HL-60 (cell line): ENCODE data around the gene POC1A.

Experiments used
- GABPA ChIP-seq: IDR thresholded peaks from 2 replicates; pipeline ENCODE4 v1.6.1; 2012; ENCODE audit warnings: low read depth
- POLR2AphosphoS5 ChIP-seq: IDR thresholded peaks from 2 replicates; pipeline ENCODE4 v1.6.1; 2012; ENCODE audit warnings: low read depth
- SPI1 ChIP-seq: IDR thresholded peaks from 2 replicates; pipeline ENCODE4 v1.6.1; 2012; ENCODE audit warnings: low read depth, mild to moderate bottlenecking, borderline replicate concordance
- TF ChIP-seq, protein P1 (sequence below): IDR thresholded peaks from one replicate; pipeline ENCODE4 v1.5.1; 2011; ENCODE audit warnings: low read length, control low read depth, inconsistent platforms; ENCODE audit not compliant: insufficient read depth
- TF ChIP-seq, protein P2 (sequence below): IDR thresholded peaks from 2 replicates; pipeline ENCODE4 v1.6.1; 2012; ENCODE audit warnings: low read depth; ENCODE audit not compliant: insufficient replicate concordance

DNA sequence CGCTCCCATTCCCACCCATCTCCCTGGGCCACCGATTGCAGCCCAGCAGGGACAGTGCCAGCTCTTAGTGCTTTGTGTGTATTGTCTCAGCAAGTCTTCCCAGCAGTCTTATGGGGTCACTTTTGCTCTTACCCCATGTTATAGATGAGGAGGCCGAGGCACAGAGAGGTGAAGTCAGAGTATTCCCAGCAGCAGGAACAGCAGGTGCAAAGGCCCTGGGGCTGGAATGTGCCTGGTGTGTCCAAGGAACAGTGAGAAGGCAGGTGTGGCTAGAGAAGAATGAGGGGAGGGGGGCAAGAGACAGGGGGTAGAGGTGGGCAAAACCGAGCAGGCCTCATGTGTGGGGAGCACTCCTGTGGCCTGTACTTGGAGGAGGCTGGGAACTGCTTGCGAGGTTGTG lies 85.1 kb downstream of the POC1A start:
- TF ChIP-seq, protein P1, sequence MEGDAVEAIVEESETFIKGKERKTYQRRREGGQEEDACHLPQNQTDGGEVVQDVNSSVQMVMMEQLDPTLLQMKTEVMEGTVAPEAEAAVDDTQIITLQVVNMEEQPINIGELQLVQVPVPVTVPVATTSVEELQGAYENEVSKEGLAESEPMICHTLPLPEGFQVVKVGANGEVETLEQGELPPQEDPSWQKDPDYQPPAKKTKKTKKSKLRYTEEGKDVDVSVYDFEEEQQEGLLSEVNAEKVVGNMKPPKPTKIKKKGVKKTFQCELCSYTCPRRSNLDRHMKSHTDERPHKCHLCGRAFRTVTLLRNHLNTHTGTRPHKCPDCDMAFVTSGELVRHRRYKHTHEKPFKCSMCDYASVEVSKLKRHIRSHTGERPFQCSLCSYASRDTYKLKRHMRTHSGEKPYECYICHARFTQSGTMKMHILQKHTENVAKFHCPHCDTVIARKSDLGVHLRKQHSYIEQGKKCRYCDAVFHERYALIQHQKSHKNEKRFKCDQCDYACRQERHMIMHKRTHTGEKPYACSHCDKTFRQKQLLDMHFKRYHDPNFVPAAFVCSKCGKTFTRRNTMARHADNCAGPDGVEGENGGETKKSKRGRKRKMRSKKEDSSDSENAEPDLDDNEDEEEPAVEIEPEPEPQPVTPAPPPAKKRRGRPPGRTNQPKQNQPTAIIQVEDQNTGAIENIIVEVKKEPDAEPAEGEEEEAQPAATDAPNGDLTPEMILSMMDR: no peak
- TF ChIP-seq GABPA (no peak), POLR2AphosphoS5 (no peak), SPI1 (no peak)
- TF ChIP-seq, protein P2, sequence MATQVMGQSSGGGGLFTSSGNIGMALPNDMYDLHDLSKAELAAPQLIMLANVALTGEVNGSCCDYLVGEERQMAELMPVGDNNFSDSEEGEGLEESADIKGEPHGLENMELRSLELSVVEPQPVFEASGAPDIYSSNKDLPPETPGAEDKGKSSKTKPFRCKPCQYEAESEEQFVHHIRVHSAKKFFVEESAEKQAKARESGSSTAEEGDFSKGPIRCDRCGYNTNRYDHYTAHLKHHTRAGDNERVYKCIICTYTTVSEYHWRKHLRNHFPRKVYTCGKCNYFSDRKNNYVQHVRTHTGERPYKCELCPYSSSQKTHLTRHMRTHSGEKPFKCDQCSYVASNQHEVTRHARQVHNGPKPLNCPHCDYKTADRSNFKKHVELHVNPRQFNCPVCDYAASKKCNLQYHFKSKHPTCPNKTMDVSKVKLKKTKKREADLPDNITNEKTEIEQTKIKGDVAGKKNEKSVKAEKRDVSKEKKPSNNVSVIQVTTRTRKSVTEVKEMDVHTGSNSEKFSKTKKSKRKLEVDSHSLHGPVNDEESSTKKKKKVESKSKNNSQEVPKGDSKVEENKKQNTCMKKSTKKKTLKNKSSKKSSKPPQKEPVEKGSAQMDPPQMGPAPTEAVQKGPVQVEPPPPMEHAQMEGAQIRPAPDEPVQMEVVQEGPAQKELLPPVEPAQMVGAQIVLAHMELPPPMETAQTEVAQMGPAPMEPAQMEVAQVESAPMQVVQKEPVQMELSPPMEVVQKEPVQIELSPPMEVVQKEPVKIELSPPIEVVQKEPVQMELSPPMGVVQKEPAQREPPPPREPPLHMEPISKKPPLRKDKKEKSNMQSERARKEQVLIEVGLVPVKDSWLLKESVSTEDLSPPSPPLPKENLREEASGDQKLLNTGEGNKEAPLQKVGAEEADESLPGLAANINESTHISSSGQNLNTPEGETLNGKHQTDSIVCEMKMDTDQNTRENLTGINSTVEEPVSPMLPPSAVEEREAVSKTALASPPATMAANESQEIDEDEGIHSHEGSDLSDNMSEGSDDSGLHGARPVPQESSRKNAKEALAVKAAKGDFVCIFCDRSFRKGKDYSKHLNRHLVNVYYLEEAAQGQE: no peak
